IPS-18c (cell line): ENCODE results near the gene MEP1B.

Experiments used
- H3K4me3 ChIP-seq: 2 replicates; pipeline ENCODE4 v1.7.0; 2013; ENCODE audit warnings: low read depth, mild to moderate bottlenecking, low read length, moderate library complexity; ENCODE audit not compliant: insufficient read depth
- H3K9me3 ChIP-seq: one replicate; pipeline ENCODE4 v1.6.1; 2013; ENCODE audit warnings: mild to moderate bottlenecking, low read length, moderate library complexity; ENCODE audit not compliant: control insufficient read depth, insufficient read depth

Gene MEP1B

DNA sequence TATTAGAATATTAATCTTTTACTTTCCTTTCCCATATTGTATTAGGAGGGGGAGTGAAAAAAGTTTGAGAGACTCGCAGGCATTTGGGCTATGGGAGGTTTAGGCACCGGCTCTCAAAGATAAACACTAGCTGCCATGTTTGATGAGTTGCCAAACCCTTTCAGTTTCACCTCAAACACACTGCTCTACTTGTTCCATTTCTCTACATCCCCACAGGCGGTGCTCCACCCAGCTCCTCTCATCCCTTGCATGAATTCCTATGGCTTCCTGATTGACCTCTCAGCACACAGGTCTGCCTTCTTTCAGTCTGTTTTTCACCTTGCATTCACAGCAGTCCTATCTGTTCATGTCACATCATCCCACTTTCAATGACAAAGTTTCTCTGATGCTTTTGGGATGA is 65.7 kb downstream of the MEP1B start:
- Histone ChIP-seq H3K9me3 (no peaks in the 10 kb centered on the region), H3K4me3 (no peak overlapping the region)

DNA sequence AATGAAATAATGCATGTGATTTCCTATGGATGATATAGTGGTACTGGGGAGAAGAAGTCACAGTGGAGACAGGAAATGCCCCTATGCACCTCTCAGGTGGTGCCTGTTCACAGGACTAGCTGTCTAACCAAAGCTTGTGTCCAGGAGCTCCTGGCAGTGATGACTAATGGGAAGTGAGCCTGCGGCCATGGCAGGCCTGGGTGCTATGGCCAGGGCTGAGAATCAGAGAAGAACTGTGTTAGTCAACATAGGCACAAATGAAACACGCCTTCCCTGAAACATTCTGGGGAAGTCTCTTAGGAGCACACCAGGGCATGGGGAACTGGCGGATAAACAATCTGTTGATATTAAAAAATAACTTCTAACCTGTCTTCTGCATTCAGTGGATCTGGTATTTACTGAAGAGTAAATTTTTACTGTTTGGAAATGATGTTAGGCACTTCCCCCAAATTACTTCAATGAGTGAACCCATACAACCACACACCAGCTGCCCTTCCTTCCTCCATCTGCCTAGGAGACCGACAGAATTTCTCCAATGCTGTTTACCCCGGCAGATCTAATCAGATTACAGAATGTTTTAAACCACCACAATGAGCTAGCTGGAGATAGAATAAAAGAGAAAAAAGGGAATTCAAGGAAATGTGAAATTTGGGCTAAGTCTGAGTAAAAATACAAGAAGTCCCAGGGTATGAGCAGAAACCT is 67.4 kb downstream of the MEP1B start:
- Histone ChIP-seq H3K9me3 (no peaks in the 10 kb centered on the region), H3K4me3 (no peak overlapping the region)

- Histone ChIP-seq H3K4me3 (no peak overlapping the region), H3K9me3 (no peaks in the 10 kb centered on the region)
These were observed 68.3 kb downstream of the MEP1B start for GRCh38 chr18:32258148-32258547.

GRCh38 chr18:32258558-32259204 is 68.8 kb downstream of the MEP1B start:
- H3K9me3 ChIP-seq, result no peaks in the 10 kb centered on the region
- H3K4me3 ChIP-seq, result no peak overlapping the region

DNA sequence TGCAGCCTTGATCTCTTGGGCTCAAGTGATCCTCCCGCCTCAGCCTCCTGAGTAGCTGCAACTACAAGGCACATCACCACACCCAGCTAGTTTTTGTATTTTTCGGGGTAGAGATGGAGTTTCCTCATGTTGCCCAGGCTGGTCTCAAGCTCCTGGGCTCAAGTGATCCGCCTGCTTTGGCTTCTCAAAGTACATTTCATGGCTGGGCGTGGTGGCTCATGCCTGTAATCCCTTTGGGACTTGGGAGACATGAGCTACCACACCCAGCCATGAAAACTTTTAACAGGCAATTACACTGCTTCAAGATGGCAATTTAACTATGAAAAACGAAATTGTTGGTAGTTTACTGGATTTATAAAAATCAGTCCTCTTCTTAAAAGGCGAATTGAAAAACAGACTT is 69.7 kb downstream of the MEP1B start:
- Histone ChIP-seq H3K4me3 (no peak overlapping the region), H3K9me3 (no peaks in the 10 kb centered on the region)

- Histone ChIP-seq H3K4me3 (no peak overlapping the region), H3K9me3 (no peaks in the 10 kb centered on the region)
These were observed 71.2 kb downstream of the MEP1B start for GRCh38 chr18:32261003-32261402.

- Histone ChIP-seq H3K4me3 (no peak overlapping the region), H3K9me3 (no peaks in the 10 kb centered on the region)
These were observed 72.3 kb downstream of the MEP1B start for GRCh38 chr18:32262092-32262491.

DNA sequence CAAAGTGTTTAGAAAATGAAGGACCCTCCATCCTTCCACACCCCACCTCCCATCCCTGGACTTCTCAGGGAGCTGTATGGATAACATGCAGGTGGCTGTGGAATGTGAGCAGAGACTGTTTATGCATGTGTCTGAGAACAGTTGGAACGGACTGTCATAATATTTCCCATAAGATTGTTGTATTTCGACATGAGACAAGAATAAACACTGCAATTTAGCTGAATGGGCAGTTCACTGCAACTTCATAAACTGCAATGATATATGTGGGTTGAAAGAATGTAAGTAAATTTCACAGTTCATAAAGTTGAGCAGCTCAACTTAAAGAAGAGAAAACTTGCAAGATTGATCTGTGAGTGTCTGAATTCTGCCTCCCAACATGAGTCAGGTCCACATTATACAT is 74.6 kb downstream of the MEP1B start:
- H3K4me3 ChIP-seq, result no peak overlapping the region

DNA sequence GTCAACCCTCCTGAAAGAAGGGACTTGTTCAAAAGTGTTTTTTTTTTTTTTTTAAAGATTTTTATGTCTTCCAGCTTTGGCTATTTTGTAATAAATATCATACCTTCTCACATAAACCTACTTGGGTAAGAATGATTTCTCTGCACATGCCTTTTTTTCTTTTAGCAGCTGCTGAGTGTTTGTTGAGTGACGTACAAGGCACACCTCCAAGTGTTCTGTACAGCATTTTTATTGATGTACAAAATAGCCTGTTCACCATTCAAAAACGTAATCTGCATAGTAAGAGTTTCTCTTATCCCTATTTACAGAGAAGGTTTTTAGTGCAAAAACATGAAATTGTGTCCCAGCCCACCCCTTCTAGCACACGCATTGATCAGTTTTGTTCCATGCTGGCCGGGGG is 77.6 kb downstream of the MEP1B start:
- H3K9me3 ChIP-seq, result no peaks in the 10 kb centered on the region
- no peak overlapping the region for H3K4me3 ChIP-seq

More for the DNA sequence above, 74.6 kb downstream of the MEP1B start:
- no peaks in the 10 kb centered on the region for H3K9me3 ChIP-seq
